H9 (cell line): Measurements from ENCODE around the gene DLK2. TPM values are rescaled to one million over a fixed set of nuclear protein-coding genes. Genes with fewer than 3 reads are reported as not detected.

Experiments
- DNase-seq: peaks from one replicate; pipeline ENCODE4 v3.0.0-alpha.2; 2017
- H2AFZ ChIP-seq: one replicate; pipeline ENCODE4 v1.6.1; 2013; ENCODE audit warnings: mild to moderate bottlenecking, low read length, control low read depth, moderate library complexity
- H2AK5ac ChIP-seq: 2 replicates; pipeline ENCODE4 v1.6.1; 2013; ENCODE audit warnings: low read length, control low read depth, mixed read lengths; ENCODE audit not compliant: insufficient read length
- H2BK120ac ChIP-seq: one replicate; pipeline ENCODE4 v1.6.1; 2013; ENCODE audit warnings: low read depth, mild to moderate bottlenecking, low read length, control low read depth, inconsistent platforms; ENCODE audit not compliant: poor library complexity, severe bottlenecking
- H2BK12ac ChIP-seq: 2 replicates; pipeline ENCODE4 v1.6.1; 2013; ENCODE audit warnings: low read length, control low read depth, mixed read lengths, low read depth; ENCODE audit not compliant: insufficient read length
- H2BK15ac ChIP-seq: 2 replicates; pipeline ENCODE4 v1.6.1; 2013; ENCODE audit warnings: low read depth, low read length, control low read depth
- H2BK20ac ChIP-seq: one replicate; pipeline ENCODE4 v1.6.1; 2013; ENCODE audit warnings: low read depth, mild to moderate bottlenecking, low read length, control low read depth, inconsistent platforms; ENCODE audit not compliant: poor library complexity, severe bottlenecking
- H2BK5ac ChIP-seq: 2 replicates; pipeline ENCODE4 v1.6.1; 2013; ENCODE audit warnings: low read length, control low read depth, mixed read lengths; ENCODE audit not compliant: insufficient read length
- H3K14ac ChIP-seq: 2 replicates; pipeline ENCODE4 v1.6.1; 2013; ENCODE audit warnings: low read length, control low read depth; ENCODE audit not compliant: insufficient read depth
- H3K18ac ChIP-seq: 2 replicates; pipeline ENCODE4 v1.6.1; 2013; ENCODE audit warnings: low read depth, mild to moderate bottlenecking, mixed read lengths, low read length, control low read depth; ENCODE audit not compliant: insufficient read length
- H3K23ac ChIP-seq: 2 replicates; pipeline ENCODE4 v1.6.1; 2013; ENCODE audit warnings: low read length, control low read depth, mixed read lengths, low read depth; ENCODE audit not compliant: insufficient read length
- H3K23me2 ChIP-seq: 2 replicates; pipeline ENCODE4 v1.6.1; 2013; ENCODE audit warnings: low read depth, mild to moderate bottlenecking, mixed read lengths, low read length, control low read depth; ENCODE audit not compliant: insufficient read length, poor library complexity, severe bottlenecking
- H3K27ac ChIP-seq: 2 replicates; pipeline ENCODE4 v1.5.1; 2013; ENCODE audit warnings: low read length, control low read depth, mixed read lengths, low read depth; ENCODE audit not compliant: insufficient read length
- H3K27me3 ChIP-seq: 2 replicates; pipeline ENCODE4 v1.6.1; 2013; ENCODE audit warnings: low read length, control low read depth, inconsistent platforms; ENCODE audit not compliant: insufficient read depth
- H3K4ac ChIP-seq: 2 replicates; pipeline ENCODE4 v1.6.1; 2013; ENCODE audit warnings: low read depth, mild to moderate bottlenecking, control low read depth, inconsistent platforms, low read length, moderate library complexity
- H3K4me1 ChIP-seq: 2 replicates; pipeline ENCODE4 v1.6.1; 2013; ENCODE audit warnings: low read length, control low read depth, inconsistent platforms; ENCODE audit not compliant: insufficient read depth
- H3K4me2 ChIP-seq: 2 replicates; pipeline ENCODE4 v1.6.1; 2013; ENCODE audit warnings: low read length, control low read depth, mixed read lengths; ENCODE audit not compliant: insufficient read length, insufficient read depth
- H3K56ac ChIP-seq: 2 replicates; pipeline ENCODE4 v1.6.1; 2013; ENCODE audit warnings: low read depth, mild to moderate bottlenecking, mixed read lengths, low read length, control low read depth; ENCODE audit not compliant: insufficient read length
- H3K79me1 ChIP-seq: 2 replicates; pipeline ENCODE4 v1.6.1; 2013; ENCODE audit warnings: low read depth, mild to moderate bottlenecking, moderate library complexity, low read length, control low read depth, inconsistent platforms; ENCODE audit not compliant: insufficient read depth, poor library complexity, severe bottlenecking
- H3K79me2 ChIP-seq: 2 replicates; pipeline ENCODE4 v1.6.1; 2013; ENCODE audit warnings: low read length, control low read depth, inconsistent platforms; ENCODE audit not compliant: insufficient read depth
- H3K9ac ChIP-seq: 2 replicates; pipeline ENCODE4 v1.6.1; 2013; ENCODE audit warnings: low read length, control low read depth, mixed read lengths; ENCODE audit not compliant: insufficient read length; ENCODE audit errors: extremely low read depth
- H3K9me3 ChIP-seq: one replicate; pipeline ENCODE4 v1.6.1; 2013; ENCODE audit warnings: low read depth, low read length, inconsistent platforms; ENCODE audit not compliant: control insufficient read depth
- H3T11ph ChIP-seq: one replicate; pipeline ENCODE4 v1.6.1; 2013; ENCODE audit warnings: mild to moderate bottlenecking, low read length, control low read depth, inconsistent platforms
- H4K20me1 ChIP-seq: one replicate; pipeline ENCODE4 v1.6.1; 2013; ENCODE audit not compliant: control insufficient read depth, insufficient read length, insufficient read depth
- H4K5ac ChIP-seq: 2 replicates; pipeline ENCODE4 v1.6.1; 2013; ENCODE audit warnings: low read depth, mild to moderate bottlenecking, mixed read lengths, low read length, control low read depth; ENCODE audit not compliant: insufficient read length
- H4K8ac ChIP-seq: replicated peaks from 2 replicates; pipeline ENCODE4 v1.6.1; 2013; ENCODE audit warnings: low read length, control low read depth, mixed read lengths, low read depth; ENCODE audit not compliant: insufficient read length
- H4K91ac ChIP-seq: 2 replicates; pipeline ENCODE4 v1.6.1; 2013; ENCODE audit warnings: low read depth, mild to moderate bottlenecking, moderate library complexity, mixed read lengths, low read length, control low read depth; ENCODE audit not compliant: insufficient read length
- H3K27ac Mint-ChIP-seq, 3 experiments: 2 replicates in 2 of 3; 3 replicates in 1 of 3; pipeline ENCODE4 v1.8.0; 2020 to 2021; ENCODE audit warnings: mixed read lengths in 3 of 3, mild to moderate bottlenecking in 1 of 3, moderate library complexity in 1 of 3
- H3K27me3 Mint-ChIP-seq: 2 replicates; pipeline ENCODE4 v1.8.0; 2021; ENCODE audit warnings: low read depth, mild to moderate bottlenecking, moderate library complexity, mixed read lengths
- H3K36me3 Mint-ChIP-seq, 3 experiments: 2 replicates in 2 of 3; 3 replicates in 1 of 3; pipeline ENCODE4 v1.8.0; 2020 to 2021; ENCODE audit warnings: low read depth in 3 of 3, mixed read lengths in 3 of 3; ENCODE audit not compliant: insufficient read depth in 1 of 3
- H3K4me1 Mint-ChIP-seq, 2 experiments: 2 replicates each; pipeline ENCODE4 v1.8.0; 2020; ENCODE audit warnings: mixed read lengths in 2 of 2
- H3K4me3 Mint-ChIP-seq, 2 experiments: 2 replicates in 1 of 2; 3 replicates in 1 of 2; pipeline ENCODE4 v1.8.0; 2020 to 2021; ENCODE audit warnings: mild to moderate bottlenecking in 2 of 2, mixed read lengths in 2 of 2, moderate library complexity in 1 of 2
- H3K9me3 Mint-ChIP-seq, 2 experiments: 2 replicates in 1 of 2; 3 replicates in 1 of 2; pipeline ENCODE4 v1.8.0; 2020; ENCODE audit warnings: mild to moderate bottlenecking in 2 of 2, mixed read lengths in 2 of 2, moderate library complexity in 1 of 2
- WGBS: extraction: QIAGEN DNeasy Blood & Tissue Kit; methylation state at CpG from one replicate; pipeline ENCODE4 v1.1.7; 2013; ENCODE audit warnings: missing lambda C conversion rate, low lambda C conversion rate, mixed read lengths; ENCODE audit not compliant: insufficient read length; ENCODE audit errors: extremely low coverage; 5-methylcytosine and 5-hydroxymethylcytosine counted together
- total RNA-seq: library from RNA; stranded (reverse); gene quantifications from 2 replicates; pipeline ENCODE4 v1.2.1, GENCODE V29; 2021
- TF ChIP-seq, protein P1 (sequence below): fragments of 200-600 bp; sonication (generic); conservative IDR thresholded peaks from 3 replicates; pipeline ENCODE4 v1.8.0; 2021; ENCODE audit warnings: antibody characterized with exemption, mild to moderate bottlenecking

The DLK2 gene
- total RNA-seq, 1 experiment from 2014 or later: 0.96 TPM

DNA sequence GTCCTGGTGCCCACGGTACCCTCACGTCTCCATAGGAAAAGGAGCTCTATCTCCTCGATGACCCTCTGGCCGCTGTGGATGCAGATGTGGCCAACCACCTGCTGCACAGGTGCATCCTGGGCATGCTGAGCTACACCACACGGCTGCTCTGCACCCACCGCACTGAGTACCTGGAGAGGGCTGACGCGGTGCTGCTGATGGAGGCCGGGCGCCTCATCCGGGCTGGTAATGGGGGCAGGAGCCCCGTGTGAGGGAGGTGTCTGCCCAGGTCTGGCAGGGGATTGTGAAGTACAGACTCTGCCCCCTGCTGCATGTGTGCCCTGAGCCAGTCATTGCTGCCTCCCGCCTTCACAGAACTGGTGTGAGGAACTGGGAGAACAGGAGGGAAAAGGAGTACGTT is 12.4 kb downstream of the DLK2 start:
- Mint-ChIP-seq H3K9me3 (no peaks in the 10 kb centered on the region), H3K36me3 (peaks cover 0 to 44% (median 23%) of the 10 kb centered on the region in 3 experiments; a peak in 5 of 7 replicates), H3K27me3 (no peaks in the 10 kb centered on the region), H3K27ac (peak overlapping the region in 1 of 3 experiments; percentile 73; a peak in 1 of 7 replicates), H3K4me3 (no peak overlapping the region), H3K4me1 (no peaks in the 10 kb centered on the region)
- no peak overlapping the region for H3K4ac ChIP-seq
- H3K23me2 ChIP-seq: no peaks in the 10 kb centered on the region
- H3K23ac ChIP-seq: no peak overlapping the region
- H3K79me2 ChIP-seq: no peaks in the 10 kb centered on the region
- H3K27me3 ChIP-seq: no peaks in the 10 kb centered on the region
- no peak overlapping the region for H3K56ac ChIP-seq
- H3K4me1 ChIP-seq: no peaks in the 10 kb centered on the region
- no peak overlapping the region for H2BK120ac ChIP-seq
- H2BK15ac ChIP-seq: no peak overlapping the region
- no peak overlapping the region for H4K5ac ChIP-seq
- no peaks in the 10 kb centered on the region for H4K20me1 ChIP-seq
- no peak overlapping the region for H3T11ph ChIP-seq
- H3K27ac ChIP-seq: no peak overlapping the region
- H3K79me1 ChIP-seq: no peaks in the 10 kb centered on the region
- no peak overlapping the region for H4K8ac ChIP-seq
- no peak overlapping the region for H2AFZ ChIP-seq
- H3K9me3 ChIP-seq: no peaks in the 10 kb centered on the region
- H3K9ac ChIP-seq: no peak overlapping the region
- H3K14ac ChIP-seq: no peak overlapping the region
- DNase-seq: no peak
- no peak overlapping the region for H2BK5ac ChIP-seq
- H2BK12ac ChIP-seq: no peak overlapping the region
- H2BK20ac ChIP-seq: no peak overlapping the region
- no peak overlapping the region for H4K91ac ChIP-seq
- H2AK5ac ChIP-seq: no peak overlapping the region
- TF ChIP-seq, protein P1, sequence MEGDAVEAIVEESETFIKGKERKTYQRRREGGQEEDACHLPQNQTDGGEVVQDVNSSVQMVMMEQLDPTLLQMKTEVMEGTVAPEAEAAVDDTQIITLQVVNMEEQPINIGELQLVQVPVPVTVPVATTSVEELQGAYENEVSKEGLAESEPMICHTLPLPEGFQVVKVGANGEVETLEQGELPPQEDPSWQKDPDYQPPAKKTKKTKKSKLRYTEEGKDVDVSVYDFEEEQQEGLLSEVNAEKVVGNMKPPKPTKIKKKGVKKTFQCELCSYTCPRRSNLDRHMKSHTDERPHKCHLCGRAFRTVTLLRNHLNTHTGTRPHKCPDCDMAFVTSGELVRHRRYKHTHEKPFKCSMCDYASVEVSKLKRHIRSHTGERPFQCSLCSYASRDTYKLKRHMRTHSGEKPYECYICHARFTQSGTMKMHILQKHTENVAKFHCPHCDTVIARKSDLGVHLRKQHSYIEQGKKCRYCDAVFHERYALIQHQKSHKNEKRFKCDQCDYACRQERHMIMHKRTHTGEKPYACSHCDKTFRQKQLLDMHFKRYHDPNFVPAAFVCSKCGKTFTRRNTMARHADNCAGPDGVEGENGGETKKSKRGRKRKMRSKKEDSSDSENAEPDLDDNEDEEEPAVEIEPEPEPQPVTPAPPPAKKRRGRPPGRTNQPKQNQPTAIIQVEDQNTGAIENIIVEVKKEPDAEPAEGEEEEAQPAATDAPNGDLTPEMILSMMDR: no peak
- no CpG with 5 or more reads among the region's 14 CpGs for WGBS
- H3K18ac ChIP-seq: no peak overlapping the region
- no peak overlapping the region for H3K4me2 ChIP-seq
